Panc1 (cell line): ENCODE results near the gene KIRREL3. TPM values are rescaled to one million over a fixed set of nuclear protein-coding genes. Genes with fewer than 3 reads are reported as not detected.

Source experiments
- ATAC-seq: fragments of 200-7000 bp; cut with Tn5 transposase; 2 replicates; pipeline ENCODE4 v1.9.1; 2020; ENCODE audit warnings: mild to moderate bottlenecking, moderate library complexity
- BruUV-seq: library from RNA; stranded (reverse); fragments of 400-500 nt; replicated peaks from 2 replicates; lab custom pipeline; 2021; lab: Mats Ljungman, UMichigan
- CTCF ChIA-PET: fragments of 300-600 bp; sonication (Branson Sonifier 250); formaldehyde crosslinking; loops from one replicate; lab custom pipeline; 2022; ENCODE audit warnings: antibody characterized with exemption; lab: Charles Lee
- POLR2A ChIA-PET: fragments of 300-600 bp; sonication (Branson Sonifier 250); formaldehyde crosslinking; loops from one replicate; lab custom pipeline; 2022; ENCODE audit warnings: antibody characterized with exemption; lab: Charles Lee
- DNase-seq: peaks from one replicate; pipeline ENCODE4 v3.0.0-alpha.2; 2010; ENCODE audit warnings: low read depth, low spot score
- H3K27ac ChIP-seq: 2 replicates; pipeline ENCODE4 v1.5.1; 2011; ENCODE audit warnings: mild to moderate bottlenecking, low read length, inconsistent platforms
- H3K27me3 ChIP-seq: fragments of 200-500 bp; sonication (Bioruptor generic); 2 replicates; pipeline ENCODE4 v1.6.0; 2014; ENCODE audit warnings: low read length, inconsistent platforms; ENCODE audit not compliant: control insufficient read depth, insufficient read depth
- H3K36me3 ChIP-seq: fragments of 200-500 bp; sonication (Bioruptor generic); 2 replicates; pipeline ENCODE4 v1.5.1; 2014; ENCODE audit warnings: inconsistent platforms, mild to moderate bottlenecking, low read length, moderate library complexity; ENCODE audit not compliant: control insufficient read depth, insufficient read depth
- H3K4me1 ChIP-seq: 2 replicates; pipeline ENCODE4 v1.5.1; 2011; ENCODE audit warnings: inconsistent platforms, mild to moderate bottlenecking, low read length, moderate library complexity; ENCODE audit not compliant: control insufficient read depth, insufficient read depth
- H3K4me3 ChIP-seq, 2 experiments: 2 replicates each; pipeline ENCODE4 v1.5.1; 2011 to 2012; ENCODE audit warnings: low read depth in 2 of 2, low read length in 2 of 2, mild to moderate bottlenecking in 2 of 2, inconsistent platforms in 1 of 2, moderate library complexity in 1 of 2
- H3K9me3 ChIP-seq: fragments of 200-500 bp; sonication (Bioruptor generic); 2 replicates; pipeline ENCODE4 v1.5.1; 2014; ENCODE audit warnings: low read depth, mild to moderate bottlenecking, inconsistent platforms, low read length, moderate library complexity; ENCODE audit not compliant: control insufficient read depth, insufficient read depth
- CTCF ChIP-seq: fragments of 450-650 bp; IDR thresholded peaks from 2 replicates; pipeline ENCODE4 v1.5.1; 2017; ENCODE audit warnings: mild to moderate bottlenecking
- POLR2AphosphoS5 ChIP-seq: IDR thresholded peaks from 2 replicates; pipeline ENCODE4 v1.6.1; 2012; ENCODE audit warnings: mild to moderate bottlenecking, low read depth, low read length, moderate library complexity
- REST ChIP-seq, 2 experiments: IDR thresholded peaks; 2 replicates each; pipeline ENCODE4 v1.6.1; 2011 to 2012; ENCODE audit warnings: low read depth in 2 of 2, control low read depth in 1 of 2, low read length in 1 of 2, mild to moderate bottlenecking in 1 of 2, moderate library complexity in 1 of 2; ENCODE audit not compliant: insufficient read depth in 1 of 2
- SIN3A ChIP-seq: IDR thresholded peaks from 2 replicates; pipeline ENCODE4 v1.6.1; 2012; ENCODE audit warnings: low read depth, mild to moderate bottlenecking, low read length, moderate library complexity, borderline replicate concordance; ENCODE audit not compliant: insufficient read depth
- TCF7L2 ChIP-seq: IDR thresholded peaks from 2 replicates; pipeline ENCODE4 v1.6.1; 2011; ENCODE audit warnings: mild to moderate bottlenecking, low read depth, low read length, inconsistent platforms
- in situ Hi-C: cut with HindIII; loops from 2 replicates; pipeline ENCODE4 v1.10.0; 2016; ENCODE audit warnings: low sequenced_read_pairs, low pct_unique_long_range_greater_than_20kb
- intact Hi-C: fragments of 100-400 bp; cut with micrococcal nuclease; formaldehyde crosslinking; loops from one replicate; pipeline ENCODE4 v1.10.0; 2022; ENCODE audit not compliant: unreplicated experiment
- total RNA-seq: library from RNA; stranded (reverse); gene quantifications from one replicate; pipeline ENCODE4 v1.2.1, GENCODE V29; 2021; ENCODE audit not compliant: unreplicated experiment

Gene KIRREL3
- total RNA-seq, 1 experiment from 2014 or later: 0.36 TPM

- ChIA-PET CTCF (no interaction called here), POLR2A (no interaction called here)
- ATAC-seq: no peak
- no peak for DNase-seq
- Histone ChIP-seq H3K27ac (no peak overlapping the region), H3K27me3 (no peaks in the 10 kb centered on the region), H3K9me3 (no peaks in the 10 kb centered on the region), H3K4me1 (peaks cover 4% of the 10 kb centered on the region; the same call in 1 of the 2 replicates), H3K36me3 (no peaks in the 10 kb centered on the region), H3K4me3 (no peak overlapping the region)
- intact Hi-C loops (no loop called here), in situ Hi-C loops (no loop called here)
- TF ChIP-seq REST (IDR thresholded peaks at IDR 0.05; ENCODE audit: insufficient read depth in 1 of 2, low read depth in 2 of 2, low read length in 1 of 2) (no peak), SIN3A (no peak), CTCF (no peak), POLR2AphosphoS5 (no peak), TCF7L2 (no peak)
- BruUV-seq: no TSS peak
These were observed 567.2 kb downstream of the KIRREL3 start for GRCh38 chr11:126433244-126433846.

GRCh38 chr11:126432525-126432924, 568.0 kb downstream of the KIRREL3 start:
- Histone ChIP-seq H3K27me3 (no peaks in the 10 kb centered on the region), H3K9me3 (no peaks in the 10 kb centered on the region), H3K4me1 (peaks cover 4% of the 10 kb centered on the region; the same call in 1 of the 2 replicates), H3K27ac (no peak overlapping the region), H3K4me3 (no peak overlapping the region), H3K36me3 (no peaks in the 10 kb centered on the region)
- in situ Hi-C loops (no loop called here), intact Hi-C loops (no loop called here)
- DNase-seq: no peak
- no TSS peak for BruUV-seq
- POLR2A ChIA-PET: no interaction called here
- ATAC-seq: no peak
- CTCF ChIA-PET: no interaction called here
- TF ChIP-seq TCF7L2 (no peak), POLR2AphosphoS5 (no peak), REST (IDR thresholded peaks at IDR 0.05; ENCODE audit: insufficient read depth in 1 of 2, low read depth in 2 of 2, low read length in 1 of 2) (no peak), CTCF (no peak), SIN3A (no peak)
